Central memory CD8-positive, alpha-beta T cell (primary cell): Measurements from ENCODE around the gene UMAD1.
"Not testable (repeated sequence)": the region's sequence is repeated elsewhere in the genome, so short reads cannot be mapped to it uniquely, and the experiment has no call there.

Experiments used
- ATAC-seq: fragments of 150-1000 bp; cut with Tn5 transposase; replicated peaks from 2 replicates; pipeline ENCODE4 v1.10.0; 2022; ENCODE audit warnings: mild to moderate bottlenecking, moderate FRiP score, moderate number of reproducible peaks; ENCODE audit not compliant: poor library complexity, severe bottlenecking; ENCODE audit errors: extremely low read depth
- DNase-seq, 2 donors: peaks; one replicate each; pipeline ENCODE4 v3.0.0; 2021; ENCODE audit warnings: low spot score in 2 of 2
- H3K27ac Mint-ChIP-seq: one replicate; pipeline ENCODE4 v1.8.0; 2022; ENCODE audit warnings: low read depth, mild to moderate bottlenecking, moderate library complexity, mixed read lengths
- H3K27me3 Mint-ChIP-seq: one replicate; pipeline ENCODE4 v1.8.0; 2022; ENCODE audit warnings: mixed read lengths
- H3K36me3 Mint-ChIP-seq: one replicate; pipeline ENCODE4 v1.8.0; 2022; ENCODE audit warnings: mild to moderate bottlenecking, moderate library complexity, mixed read lengths; ENCODE audit not compliant: insufficient read depth
- H3K4me1 Mint-ChIP-seq: one replicate; pipeline ENCODE4 v1.8.0; 2022; ENCODE audit warnings: mixed read lengths
- H3K4me3 Mint-ChIP-seq: one replicate; pipeline ENCODE4 v1.8.0; 2022; ENCODE audit warnings: mild to moderate bottlenecking, moderate library complexity, mixed read lengths
- H3K9me3 Mint-ChIP-seq: one replicate; pipeline ENCODE4 v1.8.0; 2022; ENCODE audit warnings: mixed read lengths

Gene UMAD1

DNA sequence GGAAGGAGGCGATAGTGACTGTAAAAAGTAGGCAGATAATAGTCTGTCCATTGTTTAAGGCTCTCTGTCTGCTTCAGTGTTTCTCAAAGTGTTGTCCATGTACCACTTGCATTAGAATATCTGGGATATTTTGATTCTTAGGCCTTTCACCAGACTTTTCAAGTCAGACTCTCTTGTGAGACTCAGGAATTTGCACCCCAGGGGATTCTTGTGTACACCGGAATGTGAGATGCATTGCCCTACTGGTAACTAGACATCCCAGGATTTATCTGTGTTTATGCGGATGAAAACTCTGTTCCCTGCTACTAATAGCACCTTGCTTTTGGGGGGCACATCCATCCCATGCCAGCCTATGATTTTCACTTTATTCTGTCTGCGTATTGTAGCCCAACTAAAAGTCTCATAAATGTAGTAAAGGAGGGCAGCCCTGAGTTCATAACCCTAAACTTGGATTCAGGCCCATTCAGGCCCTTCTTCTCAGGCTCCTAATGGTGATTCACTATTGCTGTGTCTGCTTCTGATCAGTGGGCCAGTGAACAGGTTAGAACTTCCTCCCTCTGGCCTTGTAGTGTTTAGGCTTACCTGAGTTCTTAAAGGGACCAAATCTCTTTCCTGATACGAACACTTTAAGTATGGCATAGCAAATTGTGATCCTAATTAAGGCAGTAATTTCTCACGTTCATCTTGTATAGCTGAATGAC is 149.6 kb downstream of the UMAD1 start:
- no peaks in the 10 kb centered on the region for H3K9me3 Mint-ChIP-seq
- peaks cover 6% of the 10 kb centered on the region for H3K4me1 Mint-ChIP-seq
- H3K4me3 Mint-ChIP-seq: no peak overlapping the region
- H3K27me3 Mint-ChIP-seq: no peaks in the 10 kb centered on the region
- DNase-seq: no peak
- no peak for ATAC-seq
- H3K27ac Mint-ChIP-seq: no peak overlapping the region
- no peaks in the 10 kb centered on the region for H3K36me3 Mint-ChIP-seq

DNA sequence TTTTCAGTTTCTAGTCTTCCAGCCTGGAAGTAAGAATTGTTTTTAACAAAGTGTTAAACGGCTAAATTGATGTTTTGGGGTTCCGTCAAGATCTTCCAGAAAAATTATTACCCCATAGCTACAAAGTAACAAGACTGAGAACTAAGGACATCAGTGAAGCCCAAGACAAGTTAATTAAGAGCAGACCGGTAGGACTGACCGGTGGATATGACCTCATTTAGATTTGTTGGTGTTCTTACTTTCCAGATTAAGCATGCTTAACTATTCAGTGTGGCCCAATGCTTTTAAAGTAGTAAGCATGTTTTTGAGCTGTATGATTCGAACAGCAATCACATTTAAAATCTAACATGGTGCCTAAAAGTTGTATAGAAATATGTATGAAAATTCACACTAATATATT is 151.0 kb downstream of the UMAD1 start:
- no peaks in the 10 kb centered on the region for H3K9me3 Mint-ChIP-seq
- no peaks in the 10 kb centered on the region for H3K27me3 Mint-ChIP-seq
- no peak overlapping the region for H3K4me3 Mint-ChIP-seq
- no peak overlapping the region for H3K27ac Mint-ChIP-seq
- ATAC-seq: no peak
- DNase-seq: no peak
- H3K36me3 Mint-ChIP-seq: peaks cover 2% of the 10 kb centered on the region
- peaks cover 13% of the 10 kb centered on the region for H3K4me1 Mint-ChIP-seq

DNA sequence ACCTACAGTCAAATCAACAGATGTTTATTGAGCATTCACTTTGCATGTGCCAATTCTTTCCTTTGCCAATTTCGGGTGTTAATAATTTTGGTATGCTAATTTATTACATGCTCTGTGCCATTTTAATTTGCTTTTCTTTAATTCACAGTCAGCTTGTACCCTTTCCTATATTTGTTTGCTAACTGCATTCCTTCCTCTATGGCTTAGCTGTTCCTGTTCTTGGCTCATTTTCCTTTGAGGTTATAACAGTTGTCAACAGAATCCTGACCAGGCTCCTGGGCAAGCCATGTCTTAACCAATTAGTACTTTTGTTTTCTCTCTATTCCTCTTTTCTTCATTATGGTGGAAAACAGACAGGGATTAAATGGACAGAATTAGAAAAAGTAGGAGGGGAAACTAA is 151.5 kb downstream of the UMAD1 start:
- DNase-seq (no peak), ATAC-seq (no peak)
- no peaks in the 10 kb centered on the region for H3K9me3 Mint-ChIP-seq
- peaks cover 2% of the 10 kb centered on the region for H3K36me3 Mint-ChIP-seq
- no peak overlapping the region for H3K4me3 Mint-ChIP-seq
- H3K4me1 Mint-ChIP-seq: peaks cover 13% of the 10 kb centered on the region
- H3K27ac Mint-ChIP-seq: no peak overlapping the region
- H3K27me3 Mint-ChIP-seq: no peaks in the 10 kb centered on the region

DNA sequence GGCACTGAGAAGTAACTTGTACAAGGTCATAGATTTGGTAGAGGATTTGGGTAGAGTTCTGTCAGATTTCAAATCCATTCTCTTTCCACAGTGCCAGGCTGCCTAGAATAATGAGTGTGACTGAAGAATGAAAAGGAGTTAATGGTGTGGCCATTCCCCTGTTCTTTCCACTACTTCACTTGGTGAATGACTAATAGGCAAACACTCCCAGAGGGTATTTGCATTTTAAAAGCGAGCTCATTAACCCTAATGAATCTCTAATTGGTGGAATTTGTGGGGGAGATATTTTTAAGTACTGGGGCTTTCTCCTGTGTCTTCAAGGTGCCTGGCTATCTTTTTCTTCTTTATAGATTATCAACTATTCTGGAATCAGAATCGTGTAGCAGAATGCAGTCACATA is 152.7 kb downstream of the UMAD1 start:
- Mint-ChIP-seq H3K27ac (no peak overlapping the region), H3K4me3 (no peak overlapping the region), H3K36me3 (peaks cover 2% of the 10 kb centered on the region), H3K4me1 (peaks cover 13% of the 10 kb centered on the region), H3K9me3 (no peaks in the 10 kb centered on the region), H3K27me3 (no peaks in the 10 kb centered on the region)
- ATAC-seq (no peak), DNase-seq (no peak)

DNA sequence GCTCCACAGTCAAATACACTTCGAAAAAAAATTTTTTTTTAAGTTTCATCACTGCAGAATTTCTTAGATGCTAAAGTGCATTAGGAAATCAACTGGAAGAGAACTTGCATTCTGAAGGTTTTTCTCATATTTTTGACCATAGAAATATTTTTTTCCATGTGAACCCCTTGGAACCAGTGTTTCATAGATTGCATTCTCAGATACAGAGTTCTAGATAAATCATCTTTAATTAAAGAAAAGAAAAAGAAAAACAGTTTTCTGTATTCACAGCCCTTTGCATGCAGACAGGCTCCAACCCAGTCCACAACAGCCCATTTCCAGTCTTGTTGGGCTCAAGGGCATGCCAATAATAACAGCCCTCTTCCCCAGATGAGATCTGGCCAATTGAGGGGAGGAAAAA is 153.4 kb downstream of the UMAD1 start:
- DNase-seq (no peak), ATAC-seq (no peak)
- Mint-ChIP-seq H3K36me3 (peaks cover 2% of the 10 kb centered on the region), H3K4me3 (no peak overlapping the region), H3K9me3 (no peaks in the 10 kb centered on the region), H3K27ac (no peak overlapping the region), H3K27me3 (no peaks in the 10 kb centered on the region), H3K4me1 (peaks cover 13% of the 10 kb centered on the region)

DNA sequence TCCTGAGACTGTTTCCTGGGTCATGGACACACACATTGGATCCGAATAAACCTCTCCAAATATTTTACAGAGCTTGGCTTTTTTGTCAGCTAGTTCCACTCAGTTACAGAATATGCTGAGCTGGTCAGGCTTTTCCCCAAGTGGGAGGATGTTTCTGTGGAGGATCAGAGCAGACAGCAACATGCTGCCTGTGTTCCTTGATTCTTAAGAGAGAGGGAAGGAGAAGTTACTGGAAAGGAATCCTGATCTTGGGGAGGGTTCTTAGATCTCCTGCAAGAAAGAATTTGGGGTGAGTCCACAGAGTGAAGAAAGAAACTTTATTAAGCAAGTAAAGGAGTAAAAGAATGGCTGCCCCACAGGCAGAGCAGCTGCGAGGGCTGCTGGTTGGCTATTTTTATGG is 154.7 kb downstream of the UMAD1 start:
- Mint-ChIP-seq H3K27ac (no peak overlapping the region), H3K9me3 (no peaks in the 10 kb centered on the region), H3K27me3 (no peaks in the 10 kb centered on the region), H3K4me3 (no peak overlapping the region), H3K4me1 (peaks cover 13% of the 10 kb centered on the region), H3K36me3 (peaks cover 2% of the 10 kb centered on the region)
- ATAC-seq (no peak), DNase-seq (no peak)

DNA sequence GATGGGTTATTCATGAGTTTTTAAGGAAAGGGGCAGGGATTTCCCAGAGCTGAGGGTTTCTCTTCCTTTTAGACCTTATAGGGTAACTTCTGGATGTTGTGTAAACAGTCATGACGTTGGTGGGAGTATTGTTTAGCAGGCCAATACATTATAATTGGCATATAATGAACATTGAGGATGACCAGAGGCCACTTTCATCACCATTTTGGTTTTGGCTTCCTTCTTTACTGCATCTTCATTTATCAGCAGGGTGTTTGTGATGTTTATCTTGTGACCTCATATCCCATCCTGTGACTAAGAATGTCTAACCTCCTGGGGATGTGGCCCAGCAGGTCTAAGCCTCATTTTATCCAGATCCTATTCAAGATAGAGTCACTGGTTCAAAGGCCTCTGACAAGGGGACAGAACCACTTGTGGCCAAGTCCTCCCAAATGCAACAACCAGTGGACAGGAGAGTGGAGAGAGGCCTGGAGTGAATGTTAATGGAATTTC is 155.1 kb downstream of the UMAD1 start:
- H3K4me3 Mint-ChIP-seq: no peak overlapping the region

DNA sequence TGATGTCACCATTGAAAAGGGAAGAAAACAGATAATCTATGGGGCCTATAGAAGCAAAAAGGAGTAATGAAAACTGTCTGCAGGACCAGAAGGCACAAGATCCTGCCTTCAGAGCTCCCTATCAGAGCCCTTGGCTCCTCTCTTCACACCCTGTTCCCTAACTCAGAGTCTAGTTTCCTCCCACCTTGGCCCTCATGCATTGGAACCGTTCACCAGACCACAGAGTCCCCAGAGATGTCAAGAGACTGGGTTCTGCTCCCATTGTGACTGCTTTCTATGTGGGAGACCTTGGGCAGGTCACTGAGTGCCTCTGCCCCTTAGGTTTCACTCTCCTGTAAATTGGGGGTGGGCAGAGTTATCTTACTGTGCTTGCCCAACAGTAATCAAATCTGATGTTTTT is 158.0 kb downstream of the UMAD1 start:
- H3K4me1 Mint-ChIP-seq: peaks cover 13% of the 10 kb centered on the region
- no peaks in the 10 kb centered on the region for H3K9me3 Mint-ChIP-seq
- H3K36me3 Mint-ChIP-seq: peaks cover 2% of the 10 kb centered on the region
- no peak overlapping the region for H3K27ac Mint-ChIP-seq
- H3K27me3 Mint-ChIP-seq: no peaks in the 10 kb centered on the region
- H3K4me3 Mint-ChIP-seq: no peak overlapping the region
- ATAC-seq (no peak), DNase-seq (no peak)

More for the DNA sequence above, 155.1 kb downstream of the UMAD1 start:
- no peak for DNase-seq
- H3K9me3 Mint-ChIP-seq: no peaks in the 10 kb centered on the region
- no peak for ATAC-seq
- H3K4me1 Mint-ChIP-seq: peaks cover 13% of the 10 kb centered on the region
- no peaks in the 10 kb centered on the region for H3K27me3 Mint-ChIP-seq
- H3K27ac Mint-ChIP-seq: no peak overlapping the region
- peaks cover 2% of the 10 kb centered on the region for H3K36me3 Mint-ChIP-seq

DNA sequence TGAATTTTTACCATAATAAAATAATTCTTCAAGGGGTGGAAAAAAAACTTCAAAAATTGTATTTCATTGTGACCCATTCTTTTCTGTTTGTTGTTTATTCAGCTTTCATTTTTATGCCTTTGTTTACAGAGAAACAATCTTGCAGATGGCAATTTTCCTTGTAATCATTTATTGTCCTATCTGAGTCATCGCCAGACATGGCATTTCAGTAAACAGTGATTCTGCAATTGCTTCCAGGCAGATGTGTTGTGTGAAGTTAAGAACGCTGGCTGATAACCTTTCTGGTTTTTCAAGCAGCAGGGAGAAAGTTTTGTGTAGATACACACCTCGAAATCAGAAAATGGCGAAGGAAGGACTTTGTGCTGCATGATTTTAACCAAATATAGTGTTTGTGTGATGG is 158.6 kb downstream of the UMAD1 start:
- Mint-ChIP-seq H3K4me1 (peaks cover 13% of the 10 kb centered on the region), H3K27me3 (no peaks in the 10 kb centered on the region), H3K36me3 (peaks cover 2% of the 10 kb centered on the region), H3K27ac (no peak overlapping the region), H3K4me3 (no peak overlapping the region), H3K9me3 (no peaks in the 10 kb centered on the region)
- DNase-seq (no peak), ATAC-seq (no peak)

DNA sequence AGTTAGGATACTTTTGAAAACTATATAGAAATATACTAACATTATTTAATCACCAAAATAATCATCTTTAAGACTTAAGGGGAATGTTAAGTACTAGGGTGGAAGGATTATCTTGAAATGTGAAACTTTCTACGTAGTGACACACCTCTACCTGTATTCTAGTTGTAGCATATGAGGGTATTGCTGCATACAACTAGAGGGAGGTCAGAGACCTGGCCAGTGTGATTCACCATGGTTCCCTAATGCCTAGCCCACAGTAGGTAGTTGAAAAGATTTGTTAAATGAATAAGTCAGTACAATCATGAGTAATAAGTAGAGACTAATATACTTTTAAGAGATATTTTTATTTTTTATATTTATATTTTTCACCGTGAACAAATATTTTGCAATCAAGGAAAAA is 162.0 kb downstream of the UMAD1 start:
- no peak for DNase-seq
- Mint-ChIP-seq H3K4me1 (no peaks in the 10 kb centered on the region), H3K27ac (no peak overlapping the region), H3K36me3 (no peaks in the 10 kb centered on the region), H3K4me3 (no peak overlapping the region), H3K9me3 (no peaks in the 10 kb centered on the region), H3K27me3 (no peaks in the 10 kb centered on the region)
- ATAC-seq: no peak

DNA sequence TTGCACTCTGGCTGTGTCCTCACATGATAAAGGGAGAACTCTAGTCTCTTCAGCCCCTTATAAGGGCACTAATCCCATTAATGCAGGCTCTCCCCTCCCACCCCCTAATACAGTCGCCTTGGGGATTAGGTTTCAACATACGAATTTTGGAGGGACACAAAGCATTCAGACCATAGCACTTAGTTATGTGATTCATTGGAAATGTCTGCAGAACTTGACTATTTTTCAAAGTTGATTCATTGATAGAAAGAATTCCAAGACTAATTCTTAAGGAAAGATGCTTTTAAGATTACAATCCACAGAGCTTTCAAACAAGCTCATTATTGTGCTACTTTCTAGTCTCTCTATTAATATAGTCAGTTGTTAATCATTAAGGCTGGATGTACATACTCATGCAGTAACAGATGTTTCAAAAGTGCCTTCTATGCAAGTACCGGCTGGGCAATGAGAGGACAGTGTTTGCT is 163.2 kb downstream of the UMAD1 start:
- ATAC-seq (no peak), DNase-seq (no peak)
- no peaks in the 10 kb centered on the region for H3K9me3 Mint-ChIP-seq
- no peaks in the 10 kb centered on the region for H3K4me1 Mint-ChIP-seq
- H3K36me3 Mint-ChIP-seq: no peaks in the 10 kb centered on the region
- H3K27me3 Mint-ChIP-seq: no peaks in the 10 kb centered on the region
- no peak overlapping the region for H3K27ac Mint-ChIP-seq
- H3K4me3 Mint-ChIP-seq: no peak overlapping the region

DNA sequence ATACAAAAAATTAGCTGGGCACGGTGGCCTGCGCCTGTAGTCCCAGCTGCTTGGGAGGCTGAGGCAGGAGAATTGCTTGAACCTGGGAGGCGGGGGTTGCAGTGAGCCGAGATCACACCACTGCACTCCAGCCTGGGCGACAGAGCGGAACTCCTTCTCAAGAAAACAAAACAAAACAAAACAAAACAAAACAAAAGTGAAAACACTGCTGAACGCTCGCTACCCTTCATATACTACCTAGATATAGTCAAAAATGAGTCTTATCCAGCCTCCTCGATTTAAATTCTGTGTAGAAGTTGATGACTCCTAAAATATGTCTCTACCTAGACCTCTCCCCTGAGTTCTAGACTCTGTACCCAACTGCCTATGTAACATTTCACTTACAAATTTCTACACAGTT is 164.3 kb downstream of the UMAD1 start:
- H3K9me3 Mint-ChIP-seq, H3K4me3 Mint-ChIP-seq, H3K36me3 Mint-ChIP-seq, DNase-seq, H3K27ac Mint-ChIP-seq, ATAC-seq, H3K4me1 Mint-ChIP-seq, H3K27me3 Mint-ChIP-seq: not testable (repeated sequence)

DNA sequence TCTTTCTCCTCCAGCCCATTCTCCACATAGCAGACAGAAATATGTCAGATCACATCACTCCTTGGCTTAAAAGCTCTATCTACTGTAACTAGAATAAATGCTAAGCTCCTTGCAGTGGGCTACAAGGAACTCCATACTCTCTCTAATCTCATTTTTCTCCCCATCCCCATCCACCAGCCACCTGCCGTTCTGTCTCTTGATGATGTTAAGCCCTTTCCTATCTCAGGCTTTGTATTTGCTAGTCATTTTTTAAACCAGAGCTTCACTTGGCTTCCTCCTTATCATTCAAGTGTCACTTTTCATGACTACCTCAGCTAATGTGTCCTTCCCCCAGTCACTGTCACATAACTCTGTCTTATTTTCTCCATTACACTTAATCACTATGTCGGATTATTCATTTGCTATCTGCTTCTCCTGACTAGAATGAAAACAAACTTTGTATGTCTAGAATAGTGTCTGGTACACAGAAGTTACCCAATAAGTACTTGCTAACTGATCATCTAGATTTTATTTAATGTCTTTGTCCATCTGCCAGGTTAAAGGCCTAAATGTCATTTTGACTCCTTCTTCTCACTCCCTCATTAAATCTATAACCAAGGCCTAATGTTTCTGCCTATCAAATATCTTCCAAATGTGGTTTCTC is 165.1 kb downstream of the UMAD1 start:
- no peaks in the 10 kb centered on the region for H3K36me3 Mint-ChIP-seq
- H3K27ac Mint-ChIP-seq: no peak overlapping the region
- no peaks in the 10 kb centered on the region for H3K4me1 Mint-ChIP-seq
- H3K27me3 Mint-ChIP-seq: no peaks in the 10 kb centered on the region
- DNase-seq: no peak
- H3K9me3 Mint-ChIP-seq: no peaks in the 10 kb centered on the region
- ATAC-seq: no peak
- no peak overlapping the region for H3K4me3 Mint-ChIP-seq
